B cell (primary cell): ENCODE data around the gene MARCHF4. TPM values are rescaled to one million over a fixed set of nuclear protein-coding genes. Genes with fewer than 3 reads are reported as not detected.
"Not testable (repeated sequence)": the region's sequence is repeated elsewhere in the genome, so short reads cannot be mapped to it uniquely, and the experiment has no call there.

Source experiments
- ATAC-seq: fragments of 200-7000 bp; cut with Tn5 transposase; one replicate; pipeline ENCODE4 v1.10.0; 2021; ENCODE audit warnings: low read depth, mild to moderate bottlenecking, moderate number of reproducible peaks, moderate library complexity
- CTCF ChIA-PET: fragments of 350-600 bp; sonication (Branson Sonifier 250); formaldehyde crosslinking; loops from one replicate; lab custom pipeline; 2021; ENCODE audit warnings: antibody characterized with exemption, inconsistent platforms; lab: Charles Lee
- POLR2A ChIA-PET: fragments of 350-600 bp; sonication (Branson Sonifier 250); formaldehyde crosslinking; loops from one replicate; lab custom pipeline; 2021; ENCODE audit warnings: antibody characterized with exemption; lab: Charles Lee
- DNase-seq: peaks from one replicate; pipeline ENCODE4 v3.0.0; 2013
- H2AFZ ChIP-seq: 2 replicates; pipeline ENCODE4 v1.6.1; 2012; ENCODE audit warnings: mild to moderate bottlenecking, low read depth, low read length; ENCODE audit not compliant: insufficient read depth, poor library complexity, severe bottlenecking
- H3K27ac ChIP-seq, 2 donors: 1 replicate in 1 of 2; 2 replicates in 1 of 2; pipeline ENCODE4 v1.5.1; 2012 to 2013; ENCODE audit warnings: low read length in 2 of 2, mild to moderate bottlenecking in 2 of 2, moderate library complexity in 1 of 2
- H3K27me3 ChIP-seq, 4 experiments: fragments of 200-600 bp in 1 of 4; sonication (generic) in 1 of 4; replicated peaks in 1 of 4; 1 replicate in 2 of 4; 2 replicates in 2 of 4; pipeline versions ENCODE4 v1.6.1 to v1.7.0; 2013 to 2016; ENCODE audit warnings: low read length in 3 of 4, mild to moderate bottlenecking in 2 of 4, mixed read lengths in 1 of 4, moderate library complexity in 1 of 4; ENCODE audit not compliant: insufficient read depth in 4 of 4, control insufficient read depth in 3 of 4; ENCODE audit errors: control extremely low read depth in 1 of 4
- H3K36me3 ChIP-seq, 2 experiments: replicated peaks in 1 of 2; 1 replicate in 1 of 2; 2 replicates in 1 of 2; pipeline versions ENCODE4 v1.6.1 to v1.7.1; 2013; ENCODE audit warnings: low read length in 1 of 2; ENCODE audit not compliant: insufficient read depth in 2 of 2, control insufficient read depth in 1 of 2; ENCODE audit errors: control extremely low read depth in 1 of 2, extremely low read depth in 1 of 2
- H3K4me1 ChIP-seq, 2 donors: fragments of 200-600 bp in 1 of 2; sonication (generic) in 1 of 2; 1 replicate in 1 of 2; 2 replicates in 1 of 2; pipeline versions ENCODE4 v1.5.1 to v1.6.1; 2013 to 2017; ENCODE audit warnings: low read length in 2 of 2; ENCODE audit not compliant: control insufficient read depth in 2 of 2, insufficient read depth in 2 of 2
- H3K4me2 ChIP-seq: replicated peaks from 2 replicates; pipeline ENCODE3; 2012; ENCODE audit warnings: mild to moderate bottlenecking, low read depth, low read length; ENCODE audit not compliant: poor library complexity, severe bottlenecking
- H3K4me3 ChIP-seq, 5 experiments: fragments of 200-600 bp in 1 of 5; sonication (generic) in 1 of 5; 1 replicate in 3 of 5; 2 replicates in 2 of 5; pipeline versions ENCODE4 v1.5.1 to v1.7.0; 2011 to 2016; ENCODE audit warnings: low read length in 4 of 5, mild to moderate bottlenecking in 4 of 5, low read depth in 2 of 5, control low read depth in 1 of 5, moderate library complexity in 1 of 5; ENCODE audit not compliant: insufficient read depth in 1 of 5; ENCODE audit errors: control extremely low read depth in 1 of 5, extremely low read depth in 1 of 5
- H3K79me2 ChIP-seq: fragments of 200-600 bp; sonication (generic); one replicate; pipeline ENCODE4 v1.6.0; 2016; ENCODE audit warnings: low read length; ENCODE audit not compliant: control insufficient read depth, insufficient read depth
- H3K9ac ChIP-seq: fragments of 200-600 bp; sonication (generic); 2 replicates; pipeline ENCODE4 v1.6.1; 2017; ENCODE audit warnings: mild to moderate bottlenecking, low read length, moderate library complexity
- H3K9me3 ChIP-seq, 3 donors: one replicate each; pipeline versions ENCODE4 v1.6.1 to v1.7.1; 2013; ENCODE audit warnings: low read length in 2 of 3; ENCODE audit not compliant: control insufficient read depth in 2 of 3, insufficient read depth in 1 of 3; ENCODE audit errors: control extremely low read depth in 1 of 3
- H4K20me1 ChIP-seq: 2 replicates; pipeline ENCODE4 v1.6.0; 2012; ENCODE audit warnings: mild to moderate bottlenecking, low read length; ENCODE audit not compliant: insufficient read depth, control insufficient read depth, poor library complexity, severe bottlenecking
- H3K27ac Mint-ChIP-seq: one replicate; pipeline ENCODE4 v1.8.0; 2021; ENCODE audit warnings: mixed read lengths
- H3K27me3 Mint-ChIP-seq: one replicate; pipeline ENCODE4 v1.8.0; 2021; ENCODE audit warnings: mixed read lengths
- H3K4me1 Mint-ChIP-seq: one replicate; pipeline ENCODE4 v1.8.0; 2021; ENCODE audit warnings: mixed read lengths
- H3K4me3 Mint-ChIP-seq: one replicate; pipeline ENCODE4 v1.8.0; 2021; ENCODE audit warnings: mixed read lengths
- H3K9me3 Mint-ChIP-seq: one replicate; pipeline ENCODE4 v1.8.0; 2022; ENCODE audit warnings: mixed read lengths; ENCODE audit not compliant: insufficient read depth
- CTCF ChIP-seq: fragments of 200-600 bp; IDR thresholded peaks from one replicate; pipeline ENCODE4 v1.8.0; 2022; ENCODE audit warnings: antibody characterized with exemption, mild to moderate bottlenecking
- EZH2 ChIP-seq: IDR thresholded peaks from 2 replicates; pipeline ENCODE4 v1.6.1; 2012; ENCODE audit warnings: borderline replicate concordance, low read depth, mild to moderate bottlenecking, moderate library complexity, low read length; ENCODE audit not compliant: insufficient read depth, poor library complexity, severe bottlenecking
- WGBS: methylation state at CpG from one replicate; pipeline ENCODE4 v1.1.5; 2013; ENCODE audit warnings: missing lambda C conversion rate; ENCODE audit not compliant: insufficient coverage; 5-methylcytosine and 5-hydroxymethylcytosine counted together
- intact Hi-C: fragments of 100-400 bp; cut with micrococcal nuclease; formaldehyde crosslinking; loops from one replicate; pipeline ENCODE4 v1.10.0; 2022
- polyA plus RNA-seq: library from polyadenylated mRNA; depleted of rRNA; stranded (reverse); fragments of >200 nt; gene quantifications from 2 replicates; pipeline ENCODE4 v1.2.3, GENCODE V29; 2012
- total RNA-seq, 2 donors: library from RNA; stranded (reverse); fragments of 120-200 nt in 1 of 2; gene quantifications; 1 replicate in 1 of 2; 2 replicates in 1 of 2; pipeline versions ENCODE4 v1.2.3 to v1.2.4, GENCODE V29; 2013 to 2022

MARCHF4 gene
- total and polyA plus RNA-seq, 2 donors (not counting 1 experiment from before 2014, with no cell fraction given), result not detected

DNA sequence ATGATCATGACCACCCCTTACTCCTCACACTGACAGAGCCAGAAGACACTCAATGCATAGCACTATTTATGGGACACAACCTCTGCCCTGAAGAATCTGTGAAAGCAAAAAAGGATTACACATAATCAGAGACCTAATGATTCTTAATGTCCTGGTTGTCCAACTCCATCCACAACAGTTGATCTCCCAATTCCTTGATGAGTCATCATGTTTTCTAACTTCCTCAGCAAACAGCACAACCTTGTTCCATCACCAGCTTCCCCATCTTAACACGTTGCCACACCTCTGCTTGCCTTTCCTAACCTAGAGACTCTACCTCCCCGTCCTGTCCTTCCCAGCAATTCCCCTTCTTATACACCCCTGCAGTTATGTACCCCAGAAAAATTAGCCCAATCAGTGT lies 13.2 kb upstream of the MARCHF4 start:
- Mint-ChIP-seq H3K9me3 (no peaks in the 10 kb centered on the region), H3K27me3 (peaks cover 22% of the 10 kb centered on the region), H3K4me3 (no peak overlapping the region), H3K27ac (no peak overlapping the region), H3K4me1 (peaks cover 1% of the 10 kb centered on the region)
- Histone ChIP-seq H3K79me2 (no peaks in the 10 kb centered on the region), H3K9ac (no peak overlapping the region), H3K9me3 (no peaks in the 10 kb centered on the region), H3K27me3 (peaks cover 0 to 6% (median 0%) of the 10 kb centered on the region in 4 experiments), H2AFZ (no peak overlapping the region), H3K4me2 (no peak overlapping the region), H4K20me1 (no peaks in the 10 kb centered on the region), H3K4me1 (no peaks in the 10 kb centered on the region), H3K4me3 (no peak overlapping the region), H3K27ac (no peak overlapping the region), H3K36me3 (no peaks in the 10 kb centered on the region)
- 51% methylated on average over 2 of the region's 2 CpGs for WGBS
- no peak for TF ChIP-seq CTCF
- TF ChIP-seq EZH2, result no peak
- ChIA-PET POLR2A (no interaction called here), CTCF (no interaction called here)
- no peak for DNase-seq
- no peak for ATAC-seq
- intact Hi-C loops, result no loop called here

GRCh38 chr2:216384409-216384808 lies 12.1 kb upstream of the MARCHF4 start:
- H4K20me1 ChIP-seq, H2AFZ ChIP-seq, CTCF ChIA-PET, intact Hi-C loops, H3K27me3 ChIP-seq, H3K4me1 ChIP-seq, H3K4me1 Mint-ChIP-seq, H3K4me3 Mint-ChIP-seq, DNase-seq, ATAC-seq, H3K9me3 ChIP-seq, H3K27ac Mint-ChIP-seq, H3K4me2 ChIP-seq, H3K9ac ChIP-seq, H3K9me3 Mint-ChIP-seq, POLR2A ChIA-PET, H3K4me3 ChIP-seq, H3K79me2 ChIP-seq, H3K27ac ChIP-seq, H3K36me3 ChIP-seq: not testable (repeated sequence)
- peaks cover 24% of the 10 kb centered on the region for H3K27me3 Mint-ChIP-seq
- WGBS, result 77% methylated on average over 2 of the region's 2 CpGs
